Keratinocyte (primary cell): ENCODE results near the gene RNF5. TPM values are rescaled to one million over a fixed set of nuclear protein-coding genes. Genes with fewer than 3 reads are reported as not detected.
A peak's percentile ranks its signal among the peaks of the same experiment; 100 is the strongest.

Experiments used
- DNase-seq: peaks from one replicate; pipeline ENCODE4 v3.0.0-alpha.2; 2011; ENCODE audit warnings: low read depth, missing footprints, low spot score
- FAIRE-seq: peaks from 2 replicates; lab custom pipeline; 2011; peaks lifted over from hg19 to GRCh38; lab: Jason Lieb, UNC
- H2AFZ ChIP-seq: 2 replicates; pipeline ENCODE4 v1.6.0; 2012; ENCODE audit warnings: low read length, control low read depth, inconsistent platforms; ENCODE audit not compliant: control insufficient read depth
- H3K27ac ChIP-seq: 2 replicates; pipeline ENCODE4 v1.5.1; 2011; ENCODE audit warnings: low read length; ENCODE audit not compliant: control insufficient read depth, insufficient read depth
- H3K27me3 ChIP-seq: 3 replicates; pipeline ENCODE4 v1.6.0; 2011; ENCODE audit warnings: low read length; ENCODE audit not compliant: control insufficient read depth, insufficient read depth; ENCODE audit errors: extremely low read depth
- H3K36me3 ChIP-seq, 2 experiments: 2 replicates in 1 of 2; 3 replicates in 1 of 2; pipeline ENCODE4 v1.5.1; 2011; ENCODE audit warnings: low read length in 2 of 2, mild to moderate bottlenecking in 1 of 2; ENCODE audit not compliant: control insufficient read depth in 2 of 2, insufficient read depth in 2 of 2; ENCODE audit errors: extremely low read depth in 1 of 2
- H3K4me1 ChIP-seq: 3 replicates; pipeline ENCODE4 v1.5.1; 2011; ENCODE audit warnings: low read length; ENCODE audit not compliant: control insufficient read depth, insufficient read depth; ENCODE audit errors: extremely low read depth
- H3K4me2 ChIP-seq: 3 replicates; pipeline ENCODE4 v1.6.0; 2011; ENCODE audit warnings: low read depth, low read length; ENCODE audit not compliant: control insufficient read depth, insufficient read depth; ENCODE audit errors: extremely low read depth
- H3K4me3 ChIP-seq, 3 experiments: fragments of 200-600 bp in 1 of 3; sonication (generic) in 1 of 3; 2 replicates in 2 of 3; 3 replicates in 1 of 3; pipeline ENCODE4 v1.5.1; 2011 to 2016; ENCODE audit warnings: low read length in 3 of 3, mild to moderate bottlenecking in 3 of 3, control low read depth in 2 of 3, inconsistent platforms in 1 of 3, low read depth in 1 of 3, mixed read lengths in 1 of 3, mixed run types in 1 of 3, moderate library complexity in 1 of 3; ENCODE audit not compliant: control insufficient read depth in 2 of 3, insufficient read depth in 2 of 3; ENCODE audit errors: extremely low read depth in 1 of 3
- H3K79me2 ChIP-seq: 2 replicates; pipeline ENCODE4 v1.6.0; 2012; ENCODE audit warnings: low read length; ENCODE audit not compliant: control insufficient read depth, insufficient read depth
- H3K9ac ChIP-seq: 3 replicates; pipeline ENCODE4 v1.6.0; 2011; ENCODE audit warnings: low read length; ENCODE audit not compliant: control insufficient read depth, insufficient read depth; ENCODE audit errors: extremely low read depth
- H3K9me1 ChIP-seq: 3 replicates; pipeline ENCODE4 v1.6.0; 2011; ENCODE audit warnings: low read length; ENCODE audit not compliant: control insufficient read depth, insufficient read depth; ENCODE audit errors: extremely low read depth
- H3K9me3 ChIP-seq: 2 replicates; pipeline ENCODE4 v1.5.1; 2012; ENCODE audit warnings: low read depth, low read length; ENCODE audit not compliant: control insufficient read depth
- H4K20me1 ChIP-seq: 3 replicates; pipeline ENCODE4 v1.6.0; 2011; ENCODE audit warnings: low read length; ENCODE audit not compliant: control insufficient read depth, insufficient read depth; ENCODE audit errors: extremely low read depth
- CTCF ChIP-seq, 3 experiments: IDR thresholded peaks in 1 of 3; conservative IDR thresholded peaks in 1 of 3; optimal IDR thresholded peaks in 1 of 3; 2 replicates in 2 of 3; 3 replicates in 1 of 3; pipeline versions ENCODE3 to v1.5.1; 2011; ENCODE audit warnings: low read length in 3 of 3, mild to moderate bottlenecking in 3 of 3, moderate library complexity in 2 of 3, control low read depth in 1 of 3, inconsistent platforms in 1 of 3; ENCODE audit not compliant: insufficient read depth in 2 of 3; ENCODE audit errors: extremely low read depth in 1 of 3
- EZH2 ChIP-seq: IDR thresholded peaks from one replicate; pipeline ENCODE4 v1.6.1; 2012; ENCODE audit warnings: inconsistent platforms, mild to moderate bottlenecking, low read length, moderate library complexity
- dilution Hi-C: fragments of 300-500 bp; cut with MboI; formaldehyde crosslinking; loops from one replicate; pipeline ENCODE4 v1.7.0; 2020; ENCODE audit warnings: low sequenced_read_pairs; ENCODE audit not compliant: extremely low pct_ligation_motif_present
- polyA plus RNA-seq, 5 experiments: library from polyadenylated mRNA; depleted of rRNA in 3 of 5; stranded (reverse) in 3 of 5; stranded (forward) in 1 of 5; unstranded in 1 of 5; fragments of >200 nt; gene quantifications; 1 replicate in 1 of 5; 2 replicates in 3 of 5; 3 replicates in 1 of 5; pipeline versions ENCODE4 v1.2.1 to v1.2.3, GENCODE V29; 2011 to 2012; ENCODE audit warnings: missing spikeins in 2 of 5, low read depth in 1 of 5, low replicate concordance in 1 of 5

Gene RNF5
- polyA plus RNA-seq, 1 donor (not counting 4 experiments of a cell fraction or from before 2014, with no cell fraction given) = 33.2 TPM

- Histone ChIP-seq H3K9me1 (no peaks in the 10 kb centered on the region), H3K9me3 (no peaks in the 10 kb centered on the region), H3K79me2 (peaks cover 12% of the 10 kb centered on the region), H2AFZ (no peak overlapping the region), H3K27ac (peak overlapping the region; percentile 67), H3K36me3 (peaks cover 9 to 12% of the 10 kb centered on the region in 2 experiments), H3K27me3 (no peaks in the 10 kb centered on the region), H3K4me1 (peaks cover 19% of the 10 kb centered on the region), H3K4me3 (peak overlapping the region; percentile 73 to 85 (median 83)), H3K9ac (peak overlapping the region; percentile 81), H3K4me2 (peak overlapping the region; percentile 97), H4K20me1 (no peaks in the 10 kb centered on the region)
- FAIRE-seq (no peak), DNase-seq (no peak)
- TF ChIP-seq CTCF (optimal IDR thresholded peaks at IDR 0.05 in 1 of 3, IDR thresholded peaks at IDR 0.05 in 1 of 3, conservative IDR thresholded peaks at IDR 0.05 in 1 of 3; ENCODE audit: extremely low read depth in 1 of 3, insufficient read depth in 2 of 3, low read length in 3 of 3) = no peak
- TF ChIP-seq EZH2 = no peak
- dilution Hi-C loops = no loop called here
Measured at GRCh38 chr6:32188381-32189068, 10.3 kb downstream of the RNF5 start.

GRCh38 chr6:32189069-32189741, 11.0 kb downstream of the RNF5 start:
- dilution Hi-C loops = no loop called here
- H3K9me1 ChIP-seq = no peaks in the 10 kb centered on the region
- no peaks in the 10 kb centered on the region for H3K9me3 ChIP-seq
- no peaks in the 10 kb centered on the region for H4K20me1 ChIP-seq
- peak overlapping the region; percentile 67 for H3K27ac ChIP-seq
- peaks cover 9 to 12% of the 10 kb centered on the region in 2 experiments for H3K36me3 ChIP-seq
- no peaks in the 10 kb centered on the region for H3K27me3 ChIP-seq
- H3K4me2 ChIP-seq = peak overlapping the region; percentile 97
- FAIRE-seq (no peak), DNase-seq (no peak)
- H3K4me1 ChIP-seq = peaks cover 19% of the 10 kb centered on the region
- H3K9ac ChIP-seq = peak overlapping the region; percentile 81
- H3K79me2 ChIP-seq = peaks cover 12% of the 10 kb centered on the region
- H3K4me3 ChIP-seq = peak overlapping the region; percentile 73 to 85 (median 83)
- H2AFZ ChIP-seq = no peak overlapping the region
- TF ChIP-seq EZH2 = no peak
- no peak for TF ChIP-seq CTCF (optimal IDR thresholded peaks at IDR 0.05 in 1 of 3, IDR thresholded peaks at IDR 0.05 in 1 of 3, conservative IDR thresholded peaks at IDR 0.05 in 1 of 3; ENCODE audit: extremely low read depth in 1 of 3, insufficient read depth in 2 of 3, low read length in 3 of 3)
